Stimulated activated CD4-positive, alpha-beta T cell treated with anti-CD3 and anti-CD28 coated beads, Interleukin-2, amount 100 ng/mL, for 48 hours (primary cell): Measurements from ENCODE around the gene BOC.

Experiments used
- DNase-seq, 2 donors: peaks; one replicate each; pipeline ENCODE4 v3.0.0-alpha.2; 2020

The BOC gene

DNA sequence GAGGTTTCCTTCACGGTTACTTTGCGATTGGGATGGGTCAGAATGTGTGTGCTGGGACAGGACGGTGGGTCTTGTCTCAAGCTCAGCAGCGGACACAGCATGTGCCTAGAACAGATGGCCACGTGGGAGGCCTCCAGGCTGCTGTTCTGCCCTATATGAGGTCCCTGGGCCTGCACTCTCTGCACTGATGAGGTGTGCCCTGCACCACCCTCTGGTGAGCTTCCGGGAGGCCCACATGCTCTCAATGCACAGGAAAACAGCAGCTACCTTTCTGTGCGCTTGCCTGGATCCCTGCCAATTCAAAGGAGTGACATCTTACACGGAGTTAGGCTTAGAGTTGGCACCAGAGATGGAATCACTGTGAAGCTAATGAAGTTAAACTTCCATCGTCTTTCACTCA lies 59.8 kb downstream of the BOC start:
- DNase-seq = no peak

- no peak for DNase-seq
Measured at GRCh38 chr3:113271594-113272384, 60.4 kb downstream of the BOC start.

- DNase-seq = no peak
Measured at GRCh38 chr3:113272385-113272779, 61.0 kb downstream of the BOC start.

- no peak for DNase-seq
Measured at GRCh38 chr3:113273011-113273410, 61.7 kb downstream of the BOC start.

DNA sequence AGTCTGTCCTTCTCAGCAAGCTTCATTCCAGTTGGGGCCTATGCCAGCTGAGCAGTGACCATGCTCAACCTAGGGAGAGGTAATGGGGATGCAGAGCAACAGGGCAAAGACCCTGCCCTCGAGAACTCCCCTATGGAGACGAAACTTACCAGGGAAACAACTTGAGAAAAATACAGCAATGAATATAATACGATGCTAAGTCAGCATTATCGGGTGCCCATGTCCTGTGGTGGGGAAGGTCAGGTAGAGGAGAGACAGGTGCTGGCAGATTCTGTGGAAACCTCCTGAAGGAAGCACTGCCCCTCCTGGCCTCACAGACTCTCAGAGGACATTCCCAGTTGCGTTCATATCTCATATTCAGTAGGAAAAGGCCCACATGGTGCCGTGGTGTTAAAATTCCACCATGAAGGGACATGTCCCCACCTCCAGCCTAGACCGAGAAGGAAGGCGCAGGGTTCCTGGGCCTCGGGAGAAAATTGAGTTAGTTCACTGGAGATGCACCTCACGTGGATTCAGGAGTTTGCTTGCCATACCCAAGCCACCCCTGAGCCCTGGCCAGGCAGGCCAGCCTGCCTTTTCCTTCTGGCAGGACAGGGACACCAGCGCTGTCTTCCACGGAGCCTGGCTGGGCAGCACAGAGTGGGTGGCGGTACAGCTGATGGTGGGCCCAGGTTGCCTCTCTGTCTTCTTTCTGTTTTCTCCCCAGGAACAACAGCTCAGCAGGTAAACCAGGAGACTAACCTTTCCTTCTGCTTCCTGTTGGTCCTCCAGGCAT lies 62.4 kb downstream of the BOC start:
- DNase-seq = no peak

- no peak for DNase-seq
Measured at GRCh38 chr3:113274425-113275257, 63.3 kb downstream of the BOC start.

GRCh38 chr3:113275258-113275556 lies 63.9 kb downstream of the BOC start:
- DNase-seq = no peak

- DNase-seq = no peak
Measured at GRCh38 chr3:113275583-113275928, 64.2 kb downstream of the BOC start.

GRCh38 chr3:113275929-113276750 lies 64.8 kb downstream of the BOC start:
- DNase-seq = no peak

GRCh38 chr3:113276751-113277080 lies 65.4 kb downstream of the BOC start:
- DNase-seq = no peak

DNA sequence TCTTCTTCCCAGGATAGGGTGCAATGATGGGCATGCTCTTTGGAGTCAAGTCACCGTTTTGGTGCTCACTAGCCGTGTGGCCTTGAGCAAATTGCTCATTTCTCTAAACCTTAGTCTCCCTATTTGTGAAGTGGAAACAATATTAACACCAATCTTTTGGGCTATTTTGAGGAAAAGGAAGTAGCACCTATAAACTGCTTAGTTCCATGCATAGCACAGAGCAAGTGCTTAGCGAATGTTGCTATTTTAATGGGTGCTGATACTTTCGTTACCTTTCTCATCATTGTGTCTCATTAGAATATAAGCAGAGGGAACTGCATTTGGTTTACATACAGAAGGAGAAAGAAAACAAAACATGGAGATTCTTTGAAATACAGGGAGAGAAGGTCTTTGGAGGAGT lies 66.1 kb downstream of the BOC start:
- DNase-seq = no peak

DNA sequence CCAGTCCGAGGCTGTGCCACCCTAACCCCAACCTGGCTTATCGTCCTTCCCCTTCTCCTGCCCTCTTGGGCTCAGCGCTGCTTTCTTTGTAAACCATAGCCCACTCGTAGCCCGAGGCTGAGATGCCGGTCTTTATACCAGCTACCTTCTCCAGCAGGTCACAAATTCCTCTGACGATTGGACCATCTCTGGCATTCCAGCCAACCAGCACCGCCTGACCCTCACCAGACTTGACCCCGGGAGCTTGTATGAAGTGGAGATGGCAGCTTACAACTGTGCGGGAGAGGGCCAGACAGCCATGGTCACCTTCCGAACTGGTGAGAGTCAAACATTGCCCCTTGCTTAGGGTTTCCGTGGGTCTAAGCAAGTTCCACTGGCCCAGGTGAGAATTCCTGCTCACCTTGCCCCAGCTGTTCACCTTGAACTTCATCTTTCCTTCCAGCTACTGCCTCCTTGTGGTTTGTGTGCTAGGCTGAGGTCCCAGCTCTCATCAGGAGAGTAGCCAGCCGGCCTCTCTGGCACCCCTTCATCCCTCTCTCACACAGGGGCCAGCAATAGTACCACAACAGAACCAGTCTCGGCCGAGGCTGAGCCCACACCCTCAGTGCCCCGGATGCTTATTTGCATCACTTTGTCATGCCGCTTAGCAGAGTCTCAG lies 66.7 kb downstream of the BOC start:
- DNase-seq = no peak

GRCh38 chr3:113278599-113278955 lies 67.2 kb downstream of the BOC start:
- no peak for DNase-seq

GRCh38 chr3:113279686-113280085 lies 68.3 kb downstream of the BOC start:
- DNase-seq = no peak

- DNase-seq = no peak
Measured at GRCh38 chr3:113283306-113283705, 71.9 kb downstream of the BOC start.

GRCh38 chr3:113284453-113285050 lies 73.2 kb downstream of the BOC start:
- DNase-seq = no peak

- DNase-seq = no peak
Measured at GRCh38 chr3:113285226-113285625, 73.9 kb downstream of the BOC start.

GRCh38 chr3:113285741-113286140 lies 74.4 kb downstream of the BOC start:
- no peak for DNase-seq

- DNase-seq = no peak
Measured at GRCh38 chr3:113286524-113286923, 75.2 kb downstream of the BOC start.

GRCh38 chr3:113287111-113287802 lies 75.9 kb downstream of the BOC start:
- no peak for DNase-seq
